GM18870 (cell line): ENCODE results near the gene ATRN.

Experiments
- ATAC-seq: cut with Tn5 transposase; IDR thresholded peaks from one replicate; pipeline ENCODE4 v1.9.1; 2021; ENCODE audit warnings: moderate library complexity; ENCODE audit not compliant: unreplicated experiment

Gene ATRN

DNA sequence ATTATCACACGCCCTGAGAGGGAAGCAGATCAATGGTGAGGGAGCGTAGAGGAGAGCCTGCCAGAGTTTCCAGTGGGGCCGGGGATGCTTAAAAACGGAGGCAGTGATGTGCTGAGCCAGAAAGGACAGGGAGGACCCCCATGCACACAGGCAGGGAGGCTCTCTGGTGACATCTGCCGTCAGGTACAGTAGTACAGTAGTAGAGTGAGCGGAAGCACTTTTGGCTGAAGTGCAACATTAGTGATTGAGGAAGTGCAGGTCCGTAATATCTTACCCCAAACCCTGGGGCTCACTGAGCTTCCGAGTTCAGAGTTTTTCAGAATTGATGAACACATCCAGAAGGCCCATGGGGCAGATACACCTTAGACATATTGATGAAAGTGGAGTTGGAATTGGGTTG is 150.3 kb downstream of the ATRN start:
- no peak for ATAC-seq

- no peak for ATAC-seq
These were observed 151.6 kb downstream of the ATRN start for GRCh38 chr20:3622406-3622805.

DNA sequence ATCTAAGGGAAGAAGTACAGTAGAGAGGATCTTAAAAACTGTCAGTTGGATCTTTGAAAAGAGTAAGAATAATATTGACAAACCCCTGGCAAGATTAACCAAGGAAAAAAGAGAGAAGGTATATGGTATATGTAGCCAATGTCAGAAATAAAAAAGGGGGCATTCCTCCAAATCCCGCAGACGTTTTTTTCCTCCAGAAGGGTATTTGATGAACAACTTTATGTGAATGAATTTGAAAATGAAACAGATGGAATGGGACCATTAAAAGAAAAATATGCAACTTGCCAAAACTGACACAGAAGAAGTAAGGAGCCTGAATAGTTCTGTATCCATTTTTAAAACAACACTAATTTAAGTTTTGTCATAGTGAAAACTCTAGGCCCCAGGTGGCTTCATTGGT is 156.7 kb downstream of the ATRN start:
- no peak for ATAC-seq

GRCh38 chr20:3628502-3629314 is 157.9 kb downstream of the ATRN start:
- ATAC-seq = no peak

GRCh38 chr20:3629893-3630292 is 159.1 kb downstream of the ATRN start:
- ATAC-seq = no peak

DNA sequence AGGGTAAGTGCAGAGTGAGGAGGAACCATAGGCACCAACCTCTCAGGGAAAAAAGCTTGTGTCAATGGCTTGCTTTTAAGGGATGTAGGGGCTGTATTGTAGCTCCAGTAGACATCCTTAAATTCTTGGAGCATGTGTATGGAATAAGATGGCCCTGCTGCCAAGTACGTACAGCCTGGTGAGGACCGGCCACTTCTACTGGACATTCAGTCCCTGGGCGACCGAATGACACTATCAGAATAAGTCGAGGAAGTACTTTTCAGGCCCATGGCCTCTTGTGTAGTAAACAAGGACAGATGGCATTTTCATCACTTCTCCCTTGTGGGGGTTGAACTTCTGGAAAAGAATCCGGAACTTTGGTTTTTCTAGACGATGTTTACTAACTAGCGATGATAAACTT is 159.6 kb downstream of the ATRN start:
- no peak for ATAC-seq

GRCh38 chr20:3631534-3631933 is 160.7 kb downstream of the ATRN start:
- ATAC-seq = no peak

- no peak for ATAC-seq
These were observed 161.6 kb downstream of the ATRN start for GRCh38 chr20:3632311-3633004.

- ATAC-seq = no peak
These were observed 163.2 kb downstream of the ATRN start for GRCh38 chr20:3633913-3634478.

- ATAC-seq = no peak
These were observed 164.5 kb downstream of the ATRN start for GRCh38 chr20:3635346-3635745.

GRCh38 chr20:3640259-3640658 is 169.4 kb downstream of the ATRN start:
- ATAC-seq = no peak

- no peak for ATAC-seq
These were observed 174.7 kb downstream of the ATRN start for GRCh38 chr20:3645309-3646066.

GRCh38 chr20:3646067-3646440 is 175.2 kb downstream of the ATRN start:
- no peak for ATAC-seq

DNA sequence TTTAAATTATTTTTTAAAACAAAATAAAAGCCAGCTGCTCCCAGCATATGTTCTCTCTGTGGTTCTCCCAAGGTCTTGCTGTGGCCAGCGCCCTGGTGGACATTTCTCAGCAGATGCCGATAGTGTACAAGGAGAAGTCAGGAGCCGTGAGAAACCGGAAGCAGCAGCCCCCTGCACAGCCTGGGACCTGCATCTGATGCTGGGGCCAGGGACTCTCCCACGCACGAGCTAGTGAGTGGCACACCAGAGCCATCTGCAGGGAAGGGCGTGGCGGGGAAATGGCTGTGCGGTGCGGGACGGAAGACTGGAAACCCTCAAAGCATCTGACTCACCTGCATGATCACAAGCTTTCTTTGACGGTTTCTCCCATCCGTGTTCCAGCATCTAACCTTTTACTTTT is 175.8 kb downstream of the ATRN start:
- no peak for ATAC-seq

- ATAC-seq = no peak
These were observed 176.7 kb downstream of the ATRN start for GRCh38 chr20:3647473-3647872.

GRCh38 chr20:3648951-3649350 is 178.1 kb downstream of the ATRN start:
- no peak for ATAC-seq

DNA sequence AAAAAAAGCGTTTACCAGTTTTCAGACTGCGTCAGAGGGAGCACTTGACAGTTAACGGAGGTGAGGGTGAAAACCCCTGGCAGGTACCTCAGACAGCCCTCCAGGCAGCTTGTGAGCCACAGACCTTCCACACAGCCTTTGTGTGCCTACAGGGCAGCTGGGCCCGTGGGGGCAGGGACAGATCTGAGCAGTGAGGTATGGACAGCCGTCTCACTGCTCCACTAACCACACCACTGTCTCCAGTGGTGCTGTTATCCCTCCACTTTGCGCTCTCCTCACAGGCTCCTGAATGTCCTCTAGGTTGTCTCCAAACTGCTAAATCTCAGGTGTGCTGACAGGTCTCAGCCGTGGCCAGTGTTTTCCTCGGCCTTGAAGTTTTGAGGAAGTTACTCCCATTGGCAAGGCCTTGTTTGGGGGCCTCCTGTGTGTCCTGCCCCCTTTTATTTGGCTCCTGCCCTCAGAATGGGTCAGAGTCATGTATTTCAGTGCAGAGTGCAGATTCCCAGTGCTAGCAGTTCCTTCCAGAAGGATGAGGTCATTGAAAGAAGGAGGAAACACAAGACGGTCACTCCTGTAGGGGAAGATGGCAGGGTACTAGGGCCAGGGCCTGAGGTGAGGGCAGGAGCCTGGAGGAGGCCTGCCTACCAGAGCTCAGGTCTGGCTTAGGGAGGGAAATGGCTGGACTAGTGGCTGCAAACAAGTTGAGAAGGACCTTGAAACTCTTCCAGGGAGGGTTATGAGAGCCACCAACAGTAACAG is 180.6 kb downstream of the ATRN start:
- no peak for ATAC-seq

DNA sequence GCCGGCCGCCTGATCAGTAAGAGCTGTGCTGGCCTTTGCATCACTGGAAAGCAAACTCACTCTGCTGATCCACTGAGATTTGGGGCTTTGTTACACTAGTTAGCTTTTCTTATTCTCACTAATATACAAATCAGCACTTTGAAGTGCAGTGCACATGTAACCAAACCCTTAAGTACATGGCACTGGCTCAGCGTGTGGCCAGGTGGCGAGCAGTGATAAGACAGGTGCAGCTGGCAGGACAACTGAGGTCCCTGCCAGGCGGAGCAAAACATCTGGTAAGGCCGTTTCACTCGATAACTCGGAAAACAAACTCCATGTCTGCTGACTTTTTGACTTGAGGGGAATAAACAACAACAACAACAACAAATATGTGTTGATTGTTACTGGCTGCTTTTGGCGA is 181.4 kb downstream of the ATRN start:
- ATAC-seq = no peak

GRCh38 chr20:3652676-3653596 is 182.1 kb downstream of the ATRN start:
- ATAC-seq = no peak

DNA sequence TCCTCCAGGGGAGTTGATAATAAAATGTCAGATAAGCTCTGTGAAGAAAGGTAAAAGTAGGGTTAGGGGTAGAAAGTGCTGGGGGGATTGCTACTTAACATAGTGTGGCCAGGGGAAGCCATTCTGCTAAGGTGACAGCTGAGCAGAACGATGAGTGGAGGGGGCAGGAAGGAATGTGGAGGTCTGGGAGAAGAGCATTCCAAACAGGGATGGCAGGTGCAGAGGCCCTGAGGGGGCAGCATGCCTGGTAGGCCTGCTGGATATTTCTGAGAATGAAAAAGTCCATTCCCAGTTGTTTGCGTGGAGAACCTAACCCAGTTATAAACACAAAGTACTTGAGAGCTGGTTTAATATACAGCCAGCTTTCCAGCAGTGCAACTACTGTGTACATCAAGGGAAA is 183.1 kb downstream of the ATRN start:
- ATAC-seq = no peak
